GM21737 (cell line): ENCODE data around the gene NAT9.

Source experiments
- ATAC-seq: cut with Tn5 transposase; IDR thresholded peaks from one replicate; pipeline ENCODE4 v1.9.1; 2021; ENCODE audit warnings: mild to moderate bottlenecking, moderate library complexity; ENCODE audit not compliant: unreplicated experiment

The NAT9 gene

GRCh38 chr17:74746922-74747321, 29.2 kb downstream of the NAT9 start:
- no peak for ATAC-seq

DNA sequence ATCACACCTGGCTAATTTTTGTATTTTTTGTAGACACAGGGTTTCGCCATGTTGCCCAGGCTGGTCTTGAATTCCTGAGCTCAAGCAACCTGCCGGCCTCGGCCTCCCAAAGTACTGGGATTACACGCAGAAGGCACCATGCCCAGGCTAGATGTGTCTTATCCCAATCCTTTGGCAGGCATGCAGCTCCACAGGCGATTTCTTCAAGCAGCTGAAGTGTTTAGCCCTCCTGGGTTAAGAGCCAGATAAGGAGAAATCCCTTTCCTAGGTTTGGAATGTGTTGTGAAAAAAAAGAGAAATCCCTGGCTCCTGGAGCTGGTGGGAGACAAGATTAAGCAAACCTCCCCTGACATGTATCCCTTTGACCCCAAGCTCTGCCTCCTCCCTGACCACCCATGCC, 29.8 kb downstream of the NAT9 start:
- ATAC-seq, result no peak

DNA sequence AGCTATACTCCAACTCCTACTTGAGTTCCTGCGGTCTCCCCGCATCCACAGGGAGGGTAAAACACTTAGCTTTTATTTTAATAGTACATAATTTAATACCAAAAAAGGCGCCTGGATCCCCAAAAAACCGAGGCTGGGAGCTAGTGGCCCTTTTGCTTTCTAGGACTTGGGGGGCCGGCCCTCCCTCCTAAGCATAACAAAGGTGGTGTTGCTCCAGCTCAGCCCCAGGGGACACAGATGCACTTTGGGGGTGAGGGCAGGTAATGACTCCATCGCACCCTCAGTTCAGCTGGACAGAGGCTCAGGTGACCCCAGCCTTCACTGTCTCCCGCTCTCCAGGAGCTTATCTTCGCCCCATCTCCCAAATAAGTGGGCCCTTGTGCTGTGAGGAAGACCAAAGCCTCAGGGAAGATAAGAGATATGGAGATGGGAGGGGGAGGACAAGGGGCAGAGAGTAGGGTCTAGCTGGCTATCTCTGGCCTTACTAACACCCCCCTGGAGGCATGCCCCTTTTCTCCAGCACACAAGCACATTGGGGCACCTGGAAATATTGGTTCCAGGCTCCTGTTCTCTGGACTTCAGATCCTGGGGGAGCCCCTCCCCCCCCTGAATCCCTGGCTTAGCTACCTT, 30.5 kb downstream of the NAT9 start:
- ATAC-seq, result no peak

- ATAC-seq, result no peak
These were observed 31.2 kb downstream of the NAT9 start for GRCh38 chr17:74744714-74745547.

DNA sequence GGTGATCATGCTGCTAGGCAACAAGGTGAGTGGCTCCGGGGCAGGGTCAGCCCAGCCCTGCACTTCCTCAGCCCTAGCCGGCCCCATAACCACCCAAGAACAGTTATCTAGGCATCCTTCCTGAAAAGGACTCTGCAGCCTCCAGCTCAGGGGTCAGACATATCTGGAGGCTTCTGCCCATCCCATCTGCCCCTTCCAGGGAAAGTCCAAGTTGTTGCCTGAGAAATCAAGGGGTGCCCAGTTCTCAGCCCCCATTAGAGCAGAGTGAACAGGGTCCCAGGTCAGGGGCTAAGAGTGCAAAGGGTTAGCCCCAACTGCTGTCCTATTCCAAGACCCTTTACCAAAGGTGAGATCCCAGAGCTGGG, 31.8 kb downstream of the NAT9 start:
- no peak for ATAC-seq

DNA sequence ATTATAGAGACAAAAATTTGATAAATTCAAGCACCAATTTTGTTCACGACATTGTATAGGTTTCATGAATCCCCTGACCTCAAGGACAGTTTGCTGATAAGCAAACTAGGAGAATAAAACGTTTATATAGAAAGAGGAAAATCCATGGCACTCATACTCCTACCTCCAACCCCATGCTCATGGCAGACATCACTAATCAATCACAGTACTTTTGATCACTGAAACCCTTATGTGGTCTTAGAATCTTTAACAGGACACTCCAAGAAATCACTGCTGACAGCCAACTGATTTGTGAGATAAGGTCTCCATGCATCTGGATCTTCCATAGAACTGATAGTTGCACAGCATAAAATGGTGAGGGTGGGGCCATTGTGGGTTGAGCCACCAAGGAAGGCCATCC, 32.4 kb downstream of the NAT9 start:
- no peak for ATAC-seq

- no peak for ATAC-seq
These were observed 33.1 kb downstream of the NAT9 start for GRCh38 chr17:74742978-74743545.

DNA sequence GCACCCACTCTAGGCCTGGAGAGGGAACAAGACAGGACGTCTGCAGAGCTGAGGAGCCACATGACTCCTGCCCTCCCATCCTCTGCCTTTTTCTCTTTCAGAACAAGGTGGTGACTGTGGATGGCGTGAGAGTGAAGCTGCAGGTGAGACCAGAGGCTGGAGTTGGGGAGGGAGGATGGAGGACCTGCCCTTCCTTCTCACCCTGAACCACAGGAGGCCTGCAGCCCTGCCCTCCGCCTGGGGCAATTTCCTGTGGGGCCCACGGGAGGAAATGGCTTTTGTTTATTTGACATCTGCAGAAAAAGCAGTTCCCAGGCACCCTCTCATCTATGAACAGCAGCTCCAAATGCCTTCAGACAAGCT, 34.0 kb downstream of the NAT9 start:
- no peak for ATAC-seq

GRCh38 chr17:74740641-74741387, 35.3 kb downstream of the NAT9 start:
- no peak for ATAC-seq

DNA sequence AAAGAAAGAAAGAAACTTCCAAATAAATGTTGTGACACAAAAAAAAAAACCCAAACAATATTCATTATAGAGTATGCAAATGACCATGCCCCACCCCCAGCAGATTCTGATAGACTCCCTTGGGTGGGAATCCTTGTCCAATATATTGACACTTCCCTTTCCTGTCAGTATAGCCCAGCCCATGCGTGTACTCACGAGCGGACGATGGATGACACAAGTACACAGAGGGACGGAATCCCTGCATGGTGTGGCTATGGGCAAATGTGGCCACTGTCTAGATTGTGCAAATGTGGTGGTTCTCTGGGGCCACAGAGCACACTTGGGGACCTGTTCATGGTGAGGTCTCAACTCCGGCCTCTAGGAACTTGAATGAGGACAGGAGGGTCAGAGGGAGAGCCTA, 36.0 kb downstream of the NAT9 start:
- ATAC-seq, result no peak

DNA sequence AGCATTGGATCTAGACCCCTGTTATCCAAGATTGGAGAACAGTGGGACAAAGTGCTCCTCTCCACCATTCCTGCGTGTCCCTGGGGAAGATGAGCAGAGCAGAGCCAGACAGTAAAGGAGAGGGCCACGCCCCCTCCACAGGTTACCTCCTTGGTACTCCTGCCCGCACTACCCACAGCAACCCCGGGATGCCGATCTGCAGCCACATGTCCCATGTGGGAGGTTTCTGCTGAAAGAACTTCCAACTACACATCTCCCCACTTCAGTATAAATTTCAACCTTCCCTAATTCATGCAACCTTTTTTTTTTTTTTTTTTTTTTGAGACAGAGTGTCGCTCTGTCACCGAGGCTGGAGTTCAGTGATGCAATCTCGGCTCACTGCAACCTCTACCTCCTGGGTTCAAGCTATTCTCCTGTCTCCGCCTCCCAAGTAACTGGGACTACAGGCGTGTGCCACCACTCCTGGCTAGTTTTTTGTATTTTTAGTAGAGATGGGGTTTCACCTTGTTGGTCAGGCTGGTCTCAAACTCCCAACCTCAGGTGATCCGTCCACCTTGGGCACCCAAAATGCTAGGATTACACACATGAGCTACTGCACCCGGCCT, 36.8 kb downstream of the NAT9 start:
- no peak for ATAC-seq

- ATAC-seq, result peak; percentile 36
These were observed 37.8 kb downstream of the NAT9 start for GRCh38 chr17:74738051-74738996.

DNA sequence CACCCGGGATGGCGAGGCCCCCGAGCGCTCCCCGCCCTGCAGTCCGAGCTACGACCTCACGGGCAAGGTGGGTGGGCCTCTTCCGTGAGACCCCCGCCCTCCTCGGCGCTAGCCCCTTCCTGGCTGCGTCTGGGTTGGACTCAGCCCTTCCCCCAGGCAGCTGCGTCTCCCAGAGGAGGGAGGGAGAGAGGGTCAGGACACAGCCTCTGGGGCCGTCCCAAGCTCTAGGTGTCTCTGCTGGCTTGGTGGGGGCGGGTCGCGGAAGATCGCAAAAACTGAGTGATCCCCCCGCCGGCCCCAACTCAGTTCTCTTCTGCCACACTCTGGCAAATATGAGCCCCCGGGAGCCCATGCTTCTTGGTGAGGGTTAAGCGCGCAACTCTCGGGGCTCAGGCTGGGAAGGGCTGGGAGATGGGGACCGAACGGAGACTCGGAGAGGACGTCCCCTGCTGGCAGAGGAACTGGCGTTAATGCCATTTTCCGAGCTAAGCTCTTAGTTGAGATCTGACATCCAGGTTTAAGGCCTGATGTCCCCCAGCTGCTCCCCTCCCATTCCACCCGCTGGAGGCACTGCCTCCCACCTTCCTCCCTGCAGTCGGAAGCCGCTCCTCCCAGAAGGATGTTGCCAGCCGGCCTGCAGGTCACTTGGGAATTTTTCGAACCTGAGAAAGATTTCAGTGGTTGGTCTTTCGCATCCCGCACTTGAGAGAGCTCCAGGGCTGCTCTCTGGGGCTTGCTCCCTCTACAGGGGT, 38.7 kb downstream of the NAT9 start:
- no peak for ATAC-seq

DNA sequence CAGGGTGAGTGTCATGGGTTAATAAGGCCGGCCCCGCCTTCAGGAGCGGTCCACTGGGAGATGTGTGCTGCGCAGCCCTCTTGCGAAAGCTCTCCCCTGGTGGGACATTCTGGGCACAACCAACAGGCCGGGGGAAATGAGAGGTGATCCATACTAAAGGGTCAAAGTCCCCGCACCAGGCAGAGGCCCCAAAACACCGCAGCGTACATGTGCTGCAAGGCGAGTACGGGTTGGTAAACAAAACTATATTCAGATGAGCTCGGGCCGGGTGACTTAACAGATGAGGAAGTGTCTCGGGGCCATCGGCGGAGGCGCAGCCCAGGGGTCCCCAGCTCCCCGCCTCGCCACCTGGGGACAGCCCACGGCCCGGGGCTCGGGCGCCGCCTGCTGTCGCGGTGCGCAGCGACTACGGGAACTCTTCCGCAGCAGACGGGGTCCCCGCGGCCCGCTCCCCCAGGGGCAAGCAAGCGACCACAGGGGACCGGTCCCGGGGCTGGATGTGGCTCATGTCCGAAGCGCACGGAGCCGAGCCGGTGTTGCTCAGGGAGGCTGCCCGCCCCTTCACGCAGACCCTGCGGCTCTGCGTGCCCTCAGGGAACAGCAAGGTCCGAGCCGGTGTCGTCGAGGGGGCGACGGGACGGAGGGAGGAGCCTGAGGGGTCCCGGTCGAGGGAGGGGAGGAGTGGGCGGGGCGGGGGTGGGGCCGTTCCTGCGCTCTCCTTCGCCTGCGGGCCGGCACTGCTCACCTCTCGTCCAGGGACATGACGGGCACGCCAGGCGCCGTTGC, 39.4 kb downstream of the NAT9 start, which contains the start of gene RAB37:
RAB37 (plus strand) TSS at position 744 of the 786 bp plus-strand sequence; CDS start at position 761, 17 bp downstream.
- peak; percentile 42 for ATAC-seq

- ATAC-seq, result no peak
These were observed 41.9 kb downstream of the NAT9 start for GRCh38 chr17:74734256-74734655.

DNA sequence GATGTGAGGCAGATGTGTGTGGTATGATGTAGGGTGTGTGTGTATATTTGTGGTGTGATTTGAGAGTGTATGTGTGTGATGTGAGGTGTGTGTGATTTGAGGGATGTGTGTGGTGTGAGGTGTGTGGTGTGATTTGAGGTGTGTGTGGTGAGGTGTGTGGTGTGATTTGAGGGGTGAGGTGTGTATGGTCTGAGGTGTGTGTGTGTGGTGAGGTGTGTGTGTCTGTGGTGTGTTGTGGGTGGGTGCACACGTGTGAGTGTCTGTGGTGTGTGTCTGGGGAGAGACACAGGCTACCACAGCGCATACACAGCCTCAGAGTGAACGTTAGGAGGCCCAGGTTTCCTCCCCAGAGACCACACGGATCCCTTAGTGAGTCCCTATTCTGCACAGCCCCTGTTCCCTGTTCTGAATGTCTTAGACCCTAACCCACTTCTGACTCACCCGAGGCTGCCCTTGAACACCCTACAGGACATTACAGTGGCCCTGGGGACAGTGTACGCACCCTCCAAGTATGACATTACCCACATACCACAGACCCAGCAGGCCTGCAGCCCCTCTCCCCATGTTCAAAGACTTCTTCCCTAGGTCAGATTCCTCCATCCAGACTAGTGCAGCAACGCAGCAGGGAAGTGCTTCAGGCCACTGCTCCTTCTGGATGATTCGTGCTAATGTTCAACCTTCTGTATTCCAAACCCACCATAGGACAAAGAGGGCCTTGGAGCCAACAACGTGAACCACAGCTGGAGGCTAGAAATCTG, 42.6 kb downstream of the NAT9 start:
- ATAC-seq, result no peak

- ATAC-seq, result no peak
These were observed 43.9 kb downstream of the NAT9 start for GRCh38 chr17:74732042-74732867.
